Osteoblast (primary cell): ENCODE data around the gene NSF. TPM values are rescaled to one million over a fixed set of nuclear protein-coding genes. Genes with fewer than 3 reads are reported as not detected.

Experiments
- DNase-seq: peaks from one replicate; pipeline ENCODE4 v3.0.0; 2011; ENCODE audit warnings: low spot score, mixed read lengths; ENCODE audit not compliant: insufficient read length; ENCODE audit errors: missing footprints
- H2AFZ ChIP-seq: 2 replicates; pipeline ENCODE4 v1.6.0; 2011; ENCODE audit warnings: mild to moderate bottlenecking, low read length
- H3K27ac ChIP-seq: 2 replicates; pipeline ENCODE4 v1.5.1; 2011; ENCODE audit warnings: mild to moderate bottlenecking, low read depth, low read length, moderate library complexity
- H3K27me3 ChIP-seq: 2 replicates; pipeline ENCODE4 v1.6.0; 2012; ENCODE audit warnings: mild to moderate bottlenecking, control low read depth, inconsistent platforms, low read length, moderate library complexity; ENCODE audit not compliant: insufficient read depth
- H3K36me3 ChIP-seq: 2 replicates; pipeline ENCODE4 v1.5.1; 2011; ENCODE audit warnings: mild to moderate bottlenecking, low read length, control low read depth, moderate library complexity; ENCODE audit not compliant: insufficient read depth
- H3K4me1 ChIP-seq: 2 replicates; pipeline ENCODE4 v1.5.1; 2011; ENCODE audit warnings: mild to moderate bottlenecking, low read length, control low read depth, moderate library complexity; ENCODE audit not compliant: insufficient read depth
- H3K4me2 ChIP-seq: 2 replicates; pipeline ENCODE4 v1.6.0; 2011; ENCODE audit warnings: mild to moderate bottlenecking, low read length; ENCODE audit not compliant: insufficient read depth
- H3K4me3 ChIP-seq: fragments of 200-600 bp; sonication (generic); 3 replicates; pipeline ENCODE4 v1.5.1; 2012; ENCODE audit warnings: mild to moderate bottlenecking, low read length, inconsistent platforms; ENCODE audit not compliant: insufficient read depth
- H3K79me2 ChIP-seq: 2 replicates; pipeline ENCODE4 v1.6.0; 2012; ENCODE audit warnings: mild to moderate bottlenecking, low read length, control low read depth, inconsistent platforms; ENCODE audit not compliant: insufficient read depth
- H3K9me3 ChIP-seq: 2 replicates; pipeline ENCODE4 v1.5.1; 2011; ENCODE audit warnings: low read depth, low read length, control low read depth
- H4K20me1 ChIP-seq: 2 replicates; pipeline ENCODE4 v1.6.0; 2012; ENCODE audit warnings: mild to moderate bottlenecking, low read length, control low read depth; ENCODE audit not compliant: insufficient read depth
- CTCF ChIP-seq: IDR thresholded peaks from 2 replicates; pipeline ENCODE4 v1.5.1; 2011; ENCODE audit warnings: mild to moderate bottlenecking, low read depth, low read length, moderate library complexity; ENCODE audit errors: extremely low read depth
- total RNA-seq: library from RNA; depleted of rRNA; stranded (reverse); fragments of >200 nt; gene quantifications from 2 replicates; pipeline ENCODE4 v1.2.3, GENCODE V29; 2012

The NSF gene
- total RNA-seq, 1 donor = 72.7 TPM

GRCh38 chr17:46803544-46803943, 213.1 kb downstream of the NSF start:
- H3K4me3 ChIP-seq = no peak overlapping the region
- H3K79me2 ChIP-seq = no peaks in the 10 kb centered on the region
- no peak overlapping the region for H3K27ac ChIP-seq
- no peaks in the 10 kb centered on the region for H3K9me3 ChIP-seq
- no peak overlapping the region for H2AFZ ChIP-seq
- no peaks in the 10 kb centered on the region for H3K4me1 ChIP-seq
- peaks cover 4% of the 10 kb centered on the region for H3K27me3 ChIP-seq
- no peaks in the 10 kb centered on the region for H4K20me1 ChIP-seq
- H3K4me2 ChIP-seq = no peak overlapping the region
- DNase-seq = no peak
- no peak for TF ChIP-seq CTCF
- no peaks in the 10 kb centered on the region for H3K36me3 ChIP-seq

GRCh38 chr17:46805771-46806170, 215.3 kb downstream of the NSF start:
- peak; percentile 18 for DNase-seq
- Histone ChIP-seq H2AFZ (no peak overlapping the region), H3K4me2 (no peak overlapping the region), H3K27me3 (peaks cover 4% of the 10 kb centered on the region), H3K9me3 (no peaks in the 10 kb centered on the region), H3K4me1 (no peaks in the 10 kb centered on the region), H3K4me3 (no peak overlapping the region), H3K79me2 (no peaks in the 10 kb centered on the region), H4K20me1 (no peaks in the 10 kb centered on the region), H3K27ac (no peak overlapping the region), H3K36me3 (no peaks in the 10 kb centered on the region)
- no peak for TF ChIP-seq CTCF

Other genes starting within 250 kb of the NSF start
- 6.2 and 7.6 TPM in 2 replicates for gene ARL17B, start 228.9 kb upstream of the NSF start, total RNA-seq
- 9.4 and 12.3 TPM in 2 replicates for gene LRRC37A2, start 78.2 kb upstream of the NSF start, total RNA-seq
- 7.7 and 13.8 TPM in 2 replicates for gene ARL17A, start 11.0 kb upstream of the NSF start, total RNA-seq
- gene WNT3, start 228.0 kb downstream of the NSF start, total RNA-seq = 0.88 and 1.1 TPM in 2 replicates